Gastroesophageal sphincter (tissue), 4 donors: ENCODE measurements around the gene ZBTB20. TPM values are rescaled to one million over a fixed set of nuclear protein-coding genes. Genes with fewer than 3 reads are reported as not detected.

Experiments used
- ATAC-seq: fragments of 150-250 bp; one replicate; pipeline ENCODE4 v1.9.1; 2016; ENCODE audit warnings: mild to moderate bottlenecking, moderate library complexity
- H3K27ac ChIP-seq, 4 donors: fragments of 200-600 bp; sonication (generic) in 3 of 4; 1 replicate in 3 of 4; 2 replicates in 1 of 4; pipeline ENCODE4 v1.5.1; 2016 to 2019
- H3K27me3 ChIP-seq: fragments of 200-600 bp; sonication (generic); one replicate; pipeline ENCODE4 v1.5.1; 2019
- H3K36me3 ChIP-seq, 2 donors: fragments of 200-600 bp; sonication (generic); one replicate each; pipeline ENCODE4 v1.5.1; 2019; ENCODE audit warnings: control low read depth in 1 of 2
- H3K4me1 ChIP-seq, 3 donors: fragments of 200-600 bp; sonication (generic); 1 replicate in 2 of 3; 2 replicates in 1 of 3; pipeline ENCODE4 v1.5.1; 2016 to 2019; ENCODE audit warnings: control low read depth in 2 of 3
- H3K4me3 ChIP-seq, 2 donors: fragments of 200-600 bp; sonication (generic); one replicate each; pipeline ENCODE4 v1.5.1; 2019; ENCODE audit warnings: mild to moderate bottlenecking in 1 of 2, moderate library complexity in 1 of 2
- H3K9me3 ChIP-seq, 3 donors: fragments of 200-600 bp; sonication (generic); one replicate each; pipeline ENCODE4 v1.5.1; 2017 to 2019; ENCODE audit warnings: control low read depth in 2 of 3
- CTCF ChIP-seq, 4 experiments: fragments of 200-600 bp in 2 of 4; fragments of 450-650 bp in 2 of 4; sonication (generic) in 1 of 4; IDR thresholded peaks; one replicate each; pipeline ENCODE4 v1.5.1; 2017 to 2019; ENCODE audit warnings: antibody characterized with exemption in 4 of 4, mild to moderate bottlenecking in 2 of 4, moderate library complexity in 2 of 4
- EP300 ChIP-seq: sonication (generic); formaldehyde crosslinking; IDR thresholded peaks from one replicate; pipeline ENCODE4 v1.6.1; 2017; ENCODE audit warnings: antibody characterized with exemption, mild to moderate bottlenecking
- POLR2A ChIP-seq, 2 donors: fragments of 450-650 bp; IDR thresholded peaks; one replicate each; pipeline ENCODE4 v1.6.1; 2017; ENCODE audit warnings: antibody characterized with exemption in 2 of 2, mild to moderate bottlenecking in 2 of 2, moderate library complexity in 1 of 2
- POLR2AphosphoS5 ChIP-seq: sonication (generic); formaldehyde crosslinking; IDR thresholded peaks from one replicate; pipeline ENCODE4 v1.6.1; 2017; ENCODE audit warnings: antibody characterized with exemption
- WGBS, 2 donors: methylation state at CpG; one replicate each; pipeline ENCODE4 v1.1.5; 2018; ENCODE audit warnings: low coverage in 1 of 2; 5-methylcytosine and 5-hydroxymethylcytosine counted together
- total RNA-seq, 4 donors: library from RNA; depleted of rRNA; stranded (reverse); fragments of >200 nt; gene quantifications; one replicate each; pipeline ENCODE4 v1.1.0, GENCODE V29; 2016

The ZBTB20 gene
- total RNA-seq, 4 donors from 2014 or later: 53.1 to 113 (median 98.4) TPM

GRCh38 chr3:115072265-115073021 lies 74.6 kb downstream of the ZBTB20 start:
- 67 to 68% methylated on average over 5 to 6 of the region's 6 CpGs for WGBS, 2 donors
- no peaks in the 10 kb centered on the region for H3K36me3 ChIP-seq
- H3K27me3 ChIP-seq: no peaks in the 10 kb centered on the region
- no peak overlapping the region for H3K4me3 ChIP-seq
- no peaks in the 10 kb centered on the region for H3K9me3 ChIP-seq
- ATAC-seq: peak; percentile 36
- no peak for TF ChIP-seq CTCF (IDR thresholded peaks at IDR 0.05)
- TF ChIP-seq POLR2A (IDR thresholded peaks at IDR 0.05): no peak
- no peak for TF ChIP-seq EP300
- TF ChIP-seq POLR2AphosphoS5: no peak
- peaks cover 0 to 46% (median 0%) of the 10 kb centered on the region in 3 donors for H3K4me1 ChIP-seq
- peak overlapping the region in 3 of 4 donors; percentile 5 to 44 (median 11) for H3K27ac ChIP-seq

- no peaks in the 10 kb centered on the region for H3K27me3 ChIP-seq
- 52 to 58% methylated on average over 4 to 5 of the region's 5 CpGs for WGBS, 2 donors
- H3K4me1 ChIP-seq: peaks cover 0 to 46% (median 0%) of the 10 kb centered on the region in 3 donors
- H3K4me3 ChIP-seq: no peak overlapping the region
- H3K36me3 ChIP-seq: no peaks in the 10 kb centered on the region
- TF ChIP-seq CTCF (IDR thresholded peaks at IDR 0.05): no peak
- TF ChIP-seq EP300: no peak
- H3K9me3 ChIP-seq: no peaks in the 10 kb centered on the region
- peak overlapping the region in 3 of 4 donors; percentile 6 to 44 (median 35) for H3K27ac ChIP-seq
- ATAC-seq: peak; percentile 22
Measured at GRCh38 chr3:115071601-115072000, 75.5 kb downstream of the ZBTB20 start.

GRCh38 chr3:115071166-115071565 lies 75.9 kb downstream of the ZBTB20 start:
- Histone ChIP-seq H3K9me3 (no peaks in the 10 kb centered on the region), H3K27ac (peak overlapping the region in 3 of 4 donors; percentile 6 to 44 (median 35)), H3K27me3 (no peaks in the 10 kb centered on the region), H3K4me1 (peaks cover 0 to 48% (median 0%) of the 10 kb centered on the region in 3 donors), H3K4me3 (no peak overlapping the region), H3K36me3 (no peaks in the 10 kb centered on the region)
- ATAC-seq: no peak
- no peak for TF ChIP-seq POLR2AphosphoS5
- WGBS, 2 donors: 60% methylated on average over 2 of the region's 2 CpGs

- ATAC-seq: no peak
- TF ChIP-seq EP300 (no peak), CTCF (IDR thresholded peaks at IDR 0.05) (no peak)
- Histone ChIP-seq H3K36me3 (no peaks in the 10 kb centered on the region), H3K4me3 (no peak overlapping the region), H3K27me3 (no peaks in the 10 kb centered on the region), H3K9me3 (no peaks in the 10 kb centered on the region), H3K4me1 (peaks cover 0 to 54% (median 0%) of the 10 kb centered on the region in 3 donors), H3K27ac (peak overlapping the region in 1 of 4 donors; percentile 16)
Measured at GRCh38 chr3:115068799-115069198, 78.3 kb downstream of the ZBTB20 start.

GRCh38 chr3:115062412-115062956 lies 84.6 kb downstream of the ZBTB20 start:
- Histone ChIP-seq H3K36me3 (no peaks in the 10 kb centered on the region), H3K27ac (no peak overlapping the region), H3K9me3 (no peaks in the 10 kb centered on the region), H3K27me3 (no peaks in the 10 kb centered on the region), H3K4me1 (peaks cover 0 to 22% (median 0%) of the 10 kb centered on the region in 3 donors), H3K4me3 (no peak overlapping the region)
- TF ChIP-seq CTCF (IDR thresholded peaks at IDR 0.05): no peak
- no peak for TF ChIP-seq POLR2A (IDR thresholded peaks at IDR 0.05)
- TF ChIP-seq EP300: no peak
- no peak for TF ChIP-seq POLR2AphosphoS5
- ATAC-seq: no peak
